HCT116 (cell line): ENCODE measurements around the gene ACOT7. TPM values are rescaled to one million over a fixed set of nuclear protein-coding genes. Genes with fewer than 3 reads are reported as not detected.
A peak's percentile ranks its signal among the peaks of the same experiment; 100 is the strongest.

Experiments used
- ATAC-seq: fragments of 200-7000 bp; cut with Tn5 transposase; 2 replicates; pipeline ENCODE4 v1.9.1; 2020; ENCODE audit warnings: mild to moderate bottlenecking, moderate library complexity
- BruUV-seq: library from RNA; stranded (reverse); fragments of 400-500 nt; replicated peaks from 2 replicates; lab custom pipeline; 2021; lab: Mats Ljungman, UMichigan
- CTCF ChIA-PET: fragments of 300-600 bp; sonication (Branson Sonifier 250); formaldehyde crosslinking; loops from one replicate; lab custom pipeline; 2021; ENCODE audit warnings: antibody characterized with exemption; lab: Charles Lee
- POLR2A ChIA-PET: fragments of 300-600, 350-600 bp; sonication (Branson Sonifier 250); formaldehyde crosslinking; loops from one replicate; lab custom pipeline; 2021; ENCODE audit warnings: antibody characterized with exemption; lab: Charles Lee
- RAD21 ChIA-PET, 2 experiments: fragments of 300-600 bp; sonication (Branson Sonifier 250); formaldehyde crosslinking; loops; one replicate each; lab custom pipeline; 2023; ENCODE audit warnings: low total read pairs in 2 of 2; ENCODE audit not compliant: uncharacterized antibody in 2 of 2, unreplicated experiment in 2 of 2, low non-redundant PET in 1 of 2; lab: Charles Lee
- DNase-seq: peaks from one replicate; pipeline ENCODE4 v3.0.0-alpha.2; 2010; ENCODE audit warnings: low read depth, low spot score
- H2AFZ ChIP-seq: fragments of 200-600 bp; shearing (Covaris generic), sonication (generic); 2 replicates; pipeline ENCODE4 v1.6.1; 2017; ENCODE audit warnings: low read depth, mixed run types, mixed read lengths, antibody characterized with exemption, low read length; ENCODE audit not compliant: poor library complexity, severe bottlenecking
- H3K27ac ChIP-seq: 2 replicates; pipeline ENCODE4 v1.5.1; 2012; ENCODE audit warnings: low read depth, low read length
- H3K27me3 ChIP-seq: fragments of 200-600 bp; sonication (generic); 2 replicates; pipeline ENCODE4 v1.6.1; 2016; ENCODE audit warnings: mixed run types, low read length, mixed read lengths; ENCODE audit not compliant: insufficient read depth
- H3K36me3 ChIP-seq, 2 experiments: fragments of 200-500 bp in 1 of 2; fragments of 200-600 bp in 1 of 2; sonication (Bioruptor generic) in 1 of 2; sonication (generic) in 1 of 2; 2 replicates each; pipeline versions ENCODE4 v1.5.1 to v1.6.1; 2014 to 2016; ENCODE audit warnings: low read length in 2 of 2, inconsistent platforms in 1 of 2, mixed read lengths in 1 of 2, mixed run types in 1 of 2; ENCODE audit not compliant: insufficient read depth in 2 of 2, control insufficient read depth in 1 of 2
- H3K4me1 ChIP-seq, 2 experiments: fragments of 200-600 bp in 1 of 2; sonication (generic) in 1 of 2; 2 replicates each; pipeline versions ENCODE4 v1.5.1 to v1.6.1; 2012 to 2017; ENCODE audit warnings: low read length in 2 of 2, inconsistent platforms in 1 of 2, mild to moderate bottlenecking in 1 of 2, mixed read lengths in 1 of 2, mixed run types in 1 of 2, moderate library complexity in 1 of 2; ENCODE audit not compliant: insufficient read depth in 2 of 2, control insufficient read depth in 1 of 2
- H3K4me2 ChIP-seq: fragments of 200-600 bp; sonication (generic); 2 replicates; pipeline ENCODE4 v1.6.1; 2017; ENCODE audit warnings: mixed run types, low read length, mixed read lengths
- H3K4me3 ChIP-seq, 2 experiments: fragments of 200-600 bp in 1 of 2; sonication (generic) in 1 of 2; replicated peaks in 1 of 2; 2 replicates each; pipeline ENCODE4 v1.5.1; 2011 to 2016; ENCODE audit warnings: low read length in 2 of 2, control low read depth in 1 of 2, low read depth in 1 of 2, mild to moderate bottlenecking in 1 of 2, mixed read lengths in 1 of 2, mixed run types in 1 of 2
- H3K79me2 ChIP-seq: fragments of 200-600 bp; sonication (generic); 2 replicates; pipeline ENCODE4 v1.6.1; 2017; ENCODE audit warnings: mild to moderate bottlenecking, mixed run types, low read length, moderate library complexity, mixed read lengths; ENCODE audit not compliant: insufficient read depth
- H3K9ac ChIP-seq: fragments of 200-600 bp; sonication (generic); 2 replicates; pipeline ENCODE4 v1.6.1; 2016; ENCODE audit warnings: low read length, mixed read lengths
- H3K9me2 ChIP-seq: fragments of 200-600 bp; sonication (generic), shearing (Covaris generic); 2 replicates; pipeline ENCODE4 v1.6.1; 2017; ENCODE audit warnings: mixed run types, mild to moderate bottlenecking, moderate library complexity; ENCODE audit not compliant: insufficient read depth
- H3K9me3 ChIP-seq, 2 experiments: fragments of 200-500 bp in 1 of 2; fragments of 200-600 bp in 1 of 2; sonication (Bioruptor generic) in 1 of 2; sonication (generic) in 1 of 2; 2 replicates each; pipeline ENCODE4 v1.6.1; 2014 to 2017; ENCODE audit warnings: low read length in 2 of 2, mixed read lengths in 2 of 2, inconsistent platforms in 1 of 2, low read depth in 1 of 2, mild to moderate bottlenecking in 1 of 2, mixed run types in 1 of 2, moderate library complexity in 1 of 2; ENCODE audit not compliant: control insufficient read depth in 1 of 2, insufficient read depth in 1 of 2
- H4K20me1 ChIP-seq: fragments of 200-600 bp; sonication (generic), shearing (Covaris generic); 2 replicates; pipeline ENCODE4 v1.6.1; 2017; ENCODE audit warnings: mixed run types, mild to moderate bottlenecking, moderate library complexity; ENCODE audit not compliant: insufficient read depth
- CBX3 ChIP-seq: IDR thresholded peaks from 2 replicates; pipeline ENCODE4 v1.6.1; 2012; ENCODE audit warnings: low read depth
- ELF1 ChIP-seq: IDR thresholded peaks from 2 replicates; pipeline ENCODE4 v1.6.1; 2012; ENCODE audit warnings: low read depth, borderline replicate concordance
- EZH2 ChIP-seq: fragments of 200-600 bp; sonication (generic); IDR thresholded peaks from 2 replicates; pipeline ENCODE4 v1.6.1; 2017; ENCODE audit warnings: antibody characterized with exemption, mixed run types
- RAD21 ChIP-seq: IDR thresholded peaks from 2 replicates; pipeline ENCODE4 v1.6.1; 2012; ENCODE audit warnings: low read depth, mild to moderate bottlenecking
- YY1 ChIP-seq: IDR thresholded peaks from 2 replicates; pipeline ENCODE4 v1.6.1; 2011; ENCODE audit warnings: low read length, low read depth, moderate library complexity, mild to moderate bottlenecking; ENCODE audit not compliant: insufficient replicate concordance; ENCODE audit errors: extremely low read depth
- intact Hi-C: fragments of 100-400 bp; cut with micrococcal nuclease; formaldehyde crosslinking; loops from 2 replicates; pipeline ENCODE4 v1.10.0; 2022
- total RNA-seq: library from RNA; stranded (reverse); gene quantifications from one replicate; pipeline ENCODE4 v1.2.1, GENCODE V29; 2021; ENCODE audit not compliant: unreplicated experiment

ACOT7 gene
- total RNA-seq, 1 experiment from 2014 or later = 162 TPM

GRCh38 chr1:6262555-6263420, 130.8 kb downstream of the ACOT7 start:
- no peak for DNase-seq
- H3K79me2 ChIP-seq = no peaks in the 10 kb centered on the region
- H3K4me3 ChIP-seq = no peak overlapping the region
- no peaks in the 10 kb centered on the region; a peak in 1 of 4 replicates for H3K36me3 ChIP-seq
- no peak overlapping the region for H3K4me2 ChIP-seq
- ChIA-PET POLR2A (no interaction called here), RAD21 (no interaction called here), CTCF (no interaction called here)
- no peak for TF ChIP-seq CBX3
- TF ChIP-seq YY1 = no peak
- TF ChIP-seq ELF1 = no peak
- no peak overlapping the region for H3K9ac ChIP-seq
- ATAC-seq = no peak
- intact Hi-C loops = no loop called here
- no TSS peak for BruUV-seq
- no peak overlapping the region for H3K27ac ChIP-seq
- H3K27me3 ChIP-seq = no peaks in the 10 kb centered on the region
- no peaks in the 10 kb centered on the region for H3K9me3 ChIP-seq
- H4K20me1 ChIP-seq = no peaks in the 10 kb centered on the region
- no peak overlapping the region for H2AFZ ChIP-seq
- H3K9me2 ChIP-seq = no peaks in the 10 kb centered on the region
- peaks cover 11 to 26% of the 10 kb centered on the region in 2 experiments; a peak in 2 of 4 replicates for H3K4me1 ChIP-seq

- no peak overlapping the region for H3K9ac ChIP-seq
- H3K27ac ChIP-seq = no peak overlapping the region
- peaks cover 11 to 26% of the 10 kb centered on the region in 2 experiments; a peak in 2 of 4 replicates for H3K4me1 ChIP-seq
- ChIA-PET RAD21 (no interaction called here), POLR2A (no interaction called here), CTCF (no interaction called here)
- BruUV-seq = no TSS peak
- H3K9me2 ChIP-seq = no peaks in the 10 kb centered on the region
- no peaks in the 10 kb centered on the region for H4K20me1 ChIP-seq
- no peaks in the 10 kb centered on the region; a peak in 1 of 4 replicates for H3K36me3 ChIP-seq
- H3K9me3 ChIP-seq = no peaks in the 10 kb centered on the region
- ATAC-seq = no peak
- peak overlapping the region; percentile 87 for H3K4me2 ChIP-seq
- DNase-seq = no peak
- intact Hi-C loops = no loop called here
- no peak overlapping the region for H2AFZ ChIP-seq
- TF ChIP-seq EZH2 = no peak
- no peak for TF ChIP-seq RAD21
- TF ChIP-seq ELF1 = no peak
- no peaks in the 10 kb centered on the region for H3K27me3 ChIP-seq
- no peaks in the 10 kb centered on the region for H3K79me2 ChIP-seq
- peak overlapping the region in 1 of 2 experiments; percentile 55; a peak in 1 of 4 replicates for H3K4me3 ChIP-seq
These were observed 132.0 kb downstream of the ACOT7 start for GRCh38 chr1:6261615-6261995.
